Measurements from ENCODE around the gene B3GALNT2.
"Not testable (repeated sequence)": the region's sequence is repeated elsewhere in the genome, so short reads cannot be mapped to it uniquely, and the experiment has no call there.

B3GALNT2 gene

DNA sequence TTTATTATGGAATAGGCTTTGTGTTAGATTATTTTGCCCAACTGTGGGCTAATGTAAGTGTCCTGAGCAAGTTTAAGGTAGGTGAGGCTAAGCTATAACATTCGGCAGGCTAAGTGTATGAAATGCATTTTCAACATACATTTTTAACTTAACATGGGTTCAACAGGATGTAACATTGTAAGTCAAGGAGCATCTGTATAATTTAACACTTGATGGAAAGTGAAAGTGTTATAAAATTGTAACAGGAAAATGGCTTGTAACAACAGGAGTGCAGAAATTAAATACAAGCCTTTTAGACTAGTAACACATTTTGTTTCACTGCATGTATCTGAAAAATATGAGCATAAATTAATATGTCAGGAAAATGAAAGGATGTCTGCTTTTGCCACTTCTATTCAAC lies 42.3 kb downstream of the B3GALNT2 start:
- Histone ChIP-seq H3K4me3 (no peak overlapping the region), H3K27ac (no peak overlapping the region)

DNA sequence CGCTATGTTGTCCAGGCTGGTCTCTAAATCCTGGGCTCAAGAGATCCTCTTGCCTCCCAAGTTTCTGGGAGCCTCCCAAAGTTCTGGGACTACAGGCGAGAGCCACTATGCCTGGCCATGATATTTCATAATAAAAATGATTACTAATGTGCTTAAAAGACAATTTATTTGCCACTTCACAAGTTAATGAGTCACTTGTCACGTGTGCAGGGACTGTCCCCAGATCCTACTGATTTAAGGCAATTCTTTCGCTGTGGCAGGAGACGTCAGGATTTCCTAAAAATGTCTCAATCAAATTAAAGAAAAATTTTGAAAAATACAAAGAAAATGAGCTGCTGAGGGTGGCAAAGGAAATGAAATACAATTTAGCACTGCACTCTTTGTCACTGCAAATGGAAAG lies 43.5 kb downstream of the B3GALNT2 start:
- H3K27ac ChIP-seq, result no peak overlapping the region
- H3K4me3 ChIP-seq, result no peak overlapping the region

DNA sequence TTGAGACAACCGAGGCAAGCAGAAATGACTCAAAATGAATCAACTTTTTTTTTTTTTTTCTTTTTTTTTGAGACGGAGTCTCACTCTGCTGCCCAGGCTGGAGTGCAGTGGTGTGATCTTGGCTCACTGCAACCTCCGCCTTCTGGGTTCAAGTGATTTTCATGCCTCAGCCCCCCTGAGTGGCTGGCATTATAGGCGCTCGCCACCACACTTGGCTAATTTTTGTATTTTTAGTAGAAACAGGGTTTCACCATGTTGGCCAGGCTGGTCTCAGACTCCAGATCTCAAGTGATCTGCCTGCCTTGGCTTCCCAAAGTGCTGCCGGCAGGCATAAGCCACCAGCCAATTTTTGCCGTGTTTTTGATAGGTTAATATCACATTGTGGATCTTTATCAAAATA lies 46.4 kb downstream of the B3GALNT2 start:
- not testable (repeated sequence) for H3K27ac ChIP-seq

DNA sequence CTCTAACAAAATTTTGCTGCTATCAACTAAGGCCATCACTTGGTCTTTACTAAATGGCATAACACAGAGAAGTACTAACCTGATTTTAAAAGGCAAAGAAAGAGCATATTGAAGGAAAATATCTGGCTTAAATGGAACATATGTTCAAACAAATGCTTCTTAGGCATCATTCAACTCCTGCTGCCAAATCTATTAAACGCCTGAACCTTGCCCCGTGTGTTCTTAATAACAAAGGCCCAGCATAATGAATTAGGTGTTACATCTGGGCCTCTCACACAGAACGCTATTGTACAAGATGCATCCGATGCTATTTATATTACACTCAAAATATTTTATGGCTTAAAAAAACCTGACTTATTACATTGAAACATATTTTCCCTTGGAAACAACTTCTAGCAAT lies 48.4 kb downstream of the B3GALNT2 start:
- H3K4me3 ChIP-seq, result no peak overlapping the region
- no peak overlapping the region for H3K27ac ChIP-seq

More for the DNA sequence above, 46.4 kb downstream of the B3GALNT2 start:
- H3K4me3 ChIP-seq, result not testable (repeated sequence)

DNA sequence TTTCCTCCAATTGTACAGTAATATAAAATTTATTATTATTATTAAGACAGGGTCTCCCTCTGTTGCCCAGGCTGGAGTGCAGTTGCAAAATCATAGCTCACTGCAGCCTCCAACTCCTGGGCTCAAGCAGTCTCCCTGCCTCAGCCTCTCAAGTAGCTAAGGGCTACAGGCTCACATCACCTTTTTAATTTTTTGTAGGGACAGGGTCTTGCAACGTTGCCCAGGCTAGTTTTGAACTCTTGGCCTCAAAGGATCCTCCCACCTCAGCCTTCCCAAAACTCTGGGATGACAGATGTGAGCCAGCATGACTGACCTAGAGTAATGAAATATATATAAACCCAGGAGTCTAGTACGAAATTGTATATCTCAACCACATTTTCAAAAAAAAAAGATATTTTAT lies 49.2 kb downstream of the B3GALNT2 start:
- Histone ChIP-seq H3K4me3 (no peak overlapping the region), H3K27ac (no peak overlapping the region)

DNA sequence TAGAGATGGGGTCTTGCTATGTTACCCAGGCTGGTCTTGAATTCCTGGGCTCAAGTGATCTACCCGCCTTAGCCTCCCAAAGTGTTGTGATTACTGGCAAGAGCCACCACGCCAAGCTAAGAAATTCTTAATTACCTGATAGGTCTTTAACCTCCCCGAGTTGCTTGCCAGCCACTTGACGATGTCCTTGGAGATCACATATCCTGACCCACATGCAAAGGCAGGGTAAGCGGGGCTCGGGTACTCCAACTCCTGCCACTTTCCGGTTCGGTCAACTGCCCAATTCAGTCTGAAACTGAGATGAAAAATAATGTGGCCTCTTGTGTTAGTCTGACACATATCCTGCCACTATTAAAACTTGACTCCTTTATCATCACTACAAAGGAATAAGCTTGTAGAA lies 50.2 kb downstream of the B3GALNT2 start:
- no peak overlapping the region for H3K27ac ChIP-seq
- H3K4me3 ChIP-seq, result no peak overlapping the region

DNA sequence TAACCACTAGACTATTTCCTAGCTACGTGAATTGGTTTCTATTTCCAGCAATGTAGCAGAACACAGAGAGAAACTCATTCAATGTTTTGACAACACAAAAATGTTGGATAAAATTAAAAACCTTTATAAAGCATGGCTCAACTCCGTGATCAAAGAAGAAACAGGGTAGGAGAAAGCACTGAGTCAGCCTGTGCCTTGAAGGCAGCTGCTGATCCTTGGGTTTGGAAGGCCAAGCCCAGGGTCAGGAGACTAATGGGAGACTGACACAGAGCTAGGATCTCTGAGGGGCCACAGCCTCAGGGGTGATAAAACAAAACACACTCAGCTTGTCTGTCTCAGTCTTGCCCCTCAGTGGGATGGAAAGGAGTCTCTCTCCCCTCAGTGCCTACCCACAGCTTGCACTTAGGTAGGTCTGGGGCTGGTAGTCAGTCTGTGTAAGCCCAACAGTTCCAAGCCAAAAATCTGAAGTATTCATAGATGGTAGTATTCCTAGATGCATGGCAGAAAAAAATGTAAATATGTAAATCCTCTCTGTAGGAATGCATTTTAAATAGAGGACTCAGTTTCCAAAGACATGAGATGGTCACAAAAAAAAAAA lies 53.3 kb downstream of the B3GALNT2 start:
- Histone ChIP-seq H3K27ac (no peak overlapping the region), H3K4me3 (no peak overlapping the region)

DNA sequence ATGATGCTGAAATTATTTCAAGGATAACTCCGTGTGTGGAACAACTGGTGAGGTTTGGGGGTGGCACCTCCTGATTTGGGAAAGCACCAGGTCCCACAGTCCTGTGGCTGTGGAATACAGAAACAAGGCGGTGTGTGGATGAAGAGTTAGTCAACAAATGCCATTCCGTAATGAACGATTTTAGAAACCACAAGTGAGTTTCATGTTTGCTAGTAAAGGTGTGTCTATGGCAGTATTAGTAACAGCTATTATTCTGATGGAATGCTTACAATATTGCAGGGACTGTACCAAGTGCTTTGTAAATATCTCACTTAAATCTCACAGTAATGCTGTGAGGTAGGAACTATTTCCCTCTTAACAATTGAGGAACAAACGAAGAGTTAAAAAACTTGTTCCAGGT lies 53.8 kb downstream of the B3GALNT2 start:
- Histone ChIP-seq H3K27ac (no peak overlapping the region), H3K4me3 (no peak overlapping the region)

DNA sequence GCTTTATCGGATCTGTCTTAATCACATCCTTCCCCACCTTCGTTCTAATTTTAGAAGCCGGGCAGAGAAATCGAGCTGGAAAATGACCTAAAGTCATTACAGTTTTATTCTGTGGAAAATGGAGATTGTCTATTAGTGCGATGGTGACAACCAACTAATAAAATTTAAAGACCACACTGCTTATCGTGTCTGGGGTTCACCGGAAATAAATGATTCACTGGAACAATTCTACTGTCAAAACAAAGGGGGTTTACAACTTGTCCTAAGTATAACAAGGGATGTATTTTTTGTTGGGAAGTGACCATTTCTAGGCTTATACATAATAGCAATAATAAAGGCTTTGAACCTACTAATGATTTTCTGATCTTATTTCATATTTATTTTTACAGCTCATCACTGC lies 55.6 kb downstream of the B3GALNT2 start:
- H3K27ac ChIP-seq, result no peak overlapping the region
- H3K4me3 ChIP-seq, result no peak overlapping the region

DNA sequence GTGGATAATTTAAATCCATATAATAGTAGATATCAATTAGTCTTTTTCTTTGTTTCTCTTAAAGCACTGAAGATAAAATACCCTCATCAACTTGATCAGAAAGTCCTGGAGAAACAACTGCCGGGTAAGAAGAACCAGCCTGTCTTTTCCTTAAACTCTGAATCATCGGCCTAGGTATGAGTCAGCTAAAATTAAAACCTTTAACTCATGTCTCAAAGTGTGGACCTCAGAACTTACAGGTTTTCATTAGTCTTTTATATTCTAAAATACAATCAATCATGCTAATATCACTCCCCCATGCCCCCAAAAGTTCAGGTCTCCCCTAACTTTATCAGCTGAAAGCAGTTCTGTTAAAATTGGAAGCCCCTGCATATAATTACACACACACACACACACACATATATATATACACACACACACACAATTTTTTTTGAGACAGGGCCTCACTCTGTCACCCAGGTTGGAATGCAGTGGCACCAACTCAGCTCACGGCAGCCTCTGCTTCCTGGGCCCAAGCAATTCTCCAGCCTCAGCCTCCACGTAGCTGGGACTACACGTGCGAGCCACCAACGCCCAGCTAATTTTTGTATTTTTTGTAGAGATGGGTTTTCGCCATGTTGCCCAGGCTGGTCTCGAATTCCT lies 61.3 kb downstream of the B3GALNT2 start:
- H3K27ac ChIP-seq, result peak overlapping the region in 5 of 21 experiments; percentile 2 to 54 (median 31)
- no peak overlapping the region for H3K4me3 ChIP-seq

DNA sequence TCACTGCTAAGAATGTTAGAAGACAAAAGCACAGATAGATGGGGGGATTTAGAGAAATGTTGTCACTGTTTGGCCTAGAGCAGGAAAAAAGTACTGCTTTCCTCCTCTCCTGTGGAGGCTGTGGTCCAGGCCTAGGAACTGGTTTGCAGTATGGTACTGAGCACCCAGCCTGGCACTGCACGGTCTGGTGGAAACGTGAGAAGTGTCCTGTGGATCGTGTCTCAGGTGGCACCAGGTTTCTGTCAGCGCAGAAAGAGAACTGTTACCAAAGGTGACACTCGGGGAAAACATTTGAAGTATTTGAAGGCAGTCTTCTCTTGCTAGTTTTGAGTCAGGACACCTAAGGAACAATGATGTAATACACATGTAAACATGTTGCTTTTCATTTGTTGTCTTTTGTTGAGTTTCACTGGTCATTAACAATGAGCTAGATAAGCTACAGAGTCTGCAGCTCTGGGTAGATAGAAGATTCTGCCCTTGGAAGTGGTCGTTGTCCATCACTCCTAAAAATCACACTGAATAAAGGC lies 63.0 kb downstream of the B3GALNT2 start:
- Histone ChIP-seq H3K4me3 (no peak overlapping the region), H3K27ac (no peak overlapping the region)

DNA sequence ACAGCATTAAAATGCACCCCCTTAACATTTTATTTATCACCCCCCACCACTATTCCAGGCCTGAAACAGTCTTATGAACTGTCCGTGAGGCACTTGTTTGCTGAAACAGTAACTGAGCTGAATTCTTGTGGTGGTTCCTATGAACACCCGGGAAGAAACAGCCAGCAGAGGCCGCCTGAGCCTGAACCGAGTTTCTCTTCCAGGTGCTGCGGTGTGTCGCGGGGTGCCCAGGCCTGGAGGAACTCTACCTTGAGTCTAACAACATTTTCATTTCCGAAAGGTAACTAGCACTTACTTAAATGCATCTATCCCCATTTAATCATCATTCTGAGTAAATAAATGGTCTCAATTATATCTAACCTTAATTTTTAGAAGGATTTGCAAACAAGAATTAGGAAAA lies 70.3 kb downstream of the B3GALNT2 start:
- H3K27ac ChIP-seq, result no peak overlapping the region
- H3K4me3 ChIP-seq, result no peak overlapping the region

DNA sequence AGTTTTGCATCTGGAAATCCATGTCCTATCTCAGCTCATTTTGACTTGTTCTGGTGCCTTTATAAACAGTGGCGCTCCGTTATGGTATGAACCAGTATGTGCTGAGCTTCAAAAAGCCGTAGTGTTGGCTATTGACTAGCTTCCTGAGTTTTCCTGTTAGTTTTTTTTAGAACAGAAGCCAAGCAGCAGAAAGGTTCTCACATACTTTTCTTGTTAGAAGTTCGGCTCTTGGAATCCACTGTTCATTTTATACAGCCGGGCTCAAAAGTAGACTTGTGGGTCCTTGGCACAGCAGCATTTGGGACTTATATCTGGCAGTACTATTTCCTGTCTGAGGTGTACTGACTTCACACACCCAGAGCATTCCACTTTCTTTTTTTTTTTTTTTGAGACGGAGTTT lies 73.3 kb downstream of the B3GALNT2 start:
- H3K4me3 ChIP-seq, result no peak overlapping the region
- H3K27ac ChIP-seq, result no peak overlapping the region

DNA sequence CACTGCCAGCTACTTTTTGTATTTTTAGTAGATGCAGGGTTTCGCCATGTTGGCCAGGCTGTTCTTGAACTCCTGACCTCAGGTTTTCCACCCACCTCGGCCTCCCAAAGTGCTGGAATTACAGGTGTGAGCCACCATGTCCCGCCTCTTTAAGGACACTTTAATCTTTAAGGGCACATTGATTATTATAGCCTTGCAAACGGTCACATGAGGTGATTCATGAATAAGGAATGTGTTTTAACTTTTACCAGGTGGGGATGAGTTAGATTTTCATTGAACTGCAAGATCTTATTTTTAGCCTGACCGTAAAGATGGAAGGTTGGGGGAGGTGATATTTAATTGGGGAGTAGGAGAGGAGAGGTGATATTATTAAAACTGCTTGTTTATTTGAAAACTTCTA lies 75.1 kb downstream of the B3GALNT2 start:
- no peak overlapping the region for H3K4me3 ChIP-seq
- H3K27ac ChIP-seq, result no peak overlapping the region

DNA sequence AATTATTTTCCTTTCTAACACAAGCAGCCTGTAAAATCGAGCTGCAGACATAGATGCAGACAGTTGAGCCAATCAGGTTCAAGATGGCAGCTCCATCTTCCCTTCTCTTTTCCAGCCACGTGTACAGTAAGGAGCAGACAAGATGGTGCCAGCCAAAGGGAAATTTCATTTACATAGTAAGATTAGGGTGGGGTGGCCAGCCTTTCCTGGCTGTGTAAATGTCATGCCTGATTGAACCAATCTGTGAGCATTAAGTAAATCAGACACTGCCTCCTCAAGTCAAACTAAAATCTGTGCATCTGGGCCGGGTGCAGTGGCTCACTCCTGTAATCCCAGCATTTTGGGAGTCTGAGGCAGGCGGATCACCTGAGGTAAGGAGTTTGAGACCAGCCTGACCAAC lies 76.8 kb downstream of the B3GALNT2 start:
- no peak overlapping the region for H3K4me3 ChIP-seq

DNA sequence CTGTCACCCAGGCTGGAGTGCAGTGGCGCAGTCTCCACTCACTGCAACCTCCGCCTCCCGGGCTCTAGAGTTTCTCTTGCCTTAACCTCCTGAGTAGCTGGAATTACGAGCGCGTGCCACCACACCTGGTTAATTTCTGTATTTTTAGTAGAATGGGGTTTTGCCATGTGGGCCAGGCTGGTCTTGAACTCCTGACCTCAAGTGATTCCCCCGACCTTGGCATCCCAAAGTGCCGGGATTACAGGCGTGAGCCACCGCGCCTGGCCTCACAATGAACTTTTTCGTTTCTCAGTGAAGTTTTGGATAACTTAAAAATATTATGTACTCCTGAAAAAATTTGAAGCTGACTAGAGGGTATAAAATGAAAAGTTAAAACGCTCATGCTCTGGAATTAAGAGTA lies 77.6 kb downstream of the B3GALNT2 start:
- Histone ChIP-seq H3K4me3 (no peak overlapping the region), H3K27ac (no peak overlapping the region)

More for the DNA sequence above, 76.8 kb downstream of the B3GALNT2 start:
- H3K27ac ChIP-seq, result no peak overlapping the region

DNA sequence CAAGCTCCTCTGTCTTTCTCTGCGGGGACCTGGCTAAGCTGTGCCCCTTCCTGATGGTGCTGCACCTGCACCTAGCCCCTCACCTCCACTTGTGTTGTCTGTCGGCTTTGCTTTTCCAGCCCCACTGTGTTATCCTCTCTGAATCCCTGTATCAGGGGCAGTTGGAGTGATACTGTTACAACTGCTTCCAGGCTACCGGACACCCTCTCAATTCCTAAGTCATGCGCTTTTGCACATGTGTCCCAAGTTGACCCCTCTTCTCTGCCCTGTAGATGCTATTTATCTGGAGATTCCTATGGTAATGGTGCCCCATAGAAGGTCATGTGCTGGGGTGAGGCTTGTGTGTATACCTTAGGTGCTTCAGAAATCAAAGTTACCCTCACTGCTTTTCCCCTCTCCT lies 78.1 kb downstream of the B3GALNT2 start:
- Histone ChIP-seq H3K4me3 (no peak overlapping the region), H3K27ac (no peak overlapping the region)

DNA sequence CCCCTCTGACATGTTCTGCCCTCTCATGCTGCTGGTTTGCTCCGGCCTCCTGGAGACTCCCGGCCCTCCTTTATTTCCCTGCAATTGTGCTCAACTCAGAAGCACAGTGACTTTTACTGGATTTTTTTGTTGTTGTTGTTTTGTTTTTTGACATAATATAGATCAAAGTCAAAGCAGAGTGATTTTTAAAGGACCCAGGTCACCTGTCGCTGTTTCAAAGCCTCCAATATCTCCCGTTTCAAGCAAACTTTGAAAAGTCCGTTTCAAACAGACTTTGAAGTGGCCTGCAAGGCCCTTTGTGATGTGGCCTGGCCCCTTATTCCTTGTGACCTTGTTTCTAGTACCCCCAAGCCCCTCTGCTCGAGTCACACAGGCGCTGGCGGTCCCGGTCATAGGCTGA lies 78.9 kb downstream of the B3GALNT2 start:
- Histone ChIP-seq H3K27ac (no peak overlapping the region), H3K4me3 (no peak overlapping the region)

DNA sequence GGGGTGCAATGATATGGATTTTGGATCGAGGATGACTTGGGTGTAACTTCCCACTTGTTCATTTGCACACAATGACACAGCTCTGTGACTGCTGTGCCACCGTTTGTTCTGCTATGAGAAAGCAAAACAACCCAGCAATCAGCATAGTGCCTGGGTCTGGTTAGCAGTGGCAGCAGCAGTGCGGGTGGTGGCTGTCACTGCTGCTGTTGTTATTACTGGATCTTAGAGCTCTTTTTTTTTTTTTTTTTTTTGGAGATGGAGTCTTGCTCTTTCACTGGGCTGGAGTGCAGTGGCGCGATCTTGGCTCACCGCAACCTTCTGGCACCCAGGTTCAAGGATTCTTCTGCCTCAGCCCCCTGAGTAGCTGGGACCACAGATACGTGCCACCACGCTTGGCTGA lies 80.2 kb downstream of the B3GALNT2 start:
- no peak overlapping the region for H3K4me3 ChIP-seq
- no peak overlapping the region for H3K27ac ChIP-seq

DNA sequence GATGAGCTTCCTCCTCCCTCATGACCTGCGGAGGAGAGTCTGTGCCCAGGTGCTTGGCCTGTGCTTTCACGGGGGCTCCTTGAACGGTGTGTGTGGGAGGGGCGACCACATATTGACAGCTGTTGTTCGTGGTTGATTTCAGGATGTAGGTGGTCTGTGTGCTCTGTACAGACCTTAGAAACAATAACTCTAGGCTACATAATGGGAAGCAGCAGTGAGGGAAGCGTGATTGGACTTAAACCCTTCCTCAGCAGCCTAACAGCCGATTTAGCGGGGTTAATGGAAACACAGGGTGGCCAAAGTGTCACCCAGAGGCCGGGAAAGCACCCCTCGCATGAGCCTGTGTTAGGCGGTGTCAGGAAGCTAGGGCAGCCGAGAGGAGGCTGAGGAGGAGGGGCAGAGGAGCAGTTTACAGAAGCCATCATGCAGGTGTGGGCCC lies 81.0 kb downstream of the B3GALNT2 start:
- H3K4me3 ChIP-seq, result no peak overlapping the region
- no peak overlapping the region for H3K27ac ChIP-seq

DNA sequence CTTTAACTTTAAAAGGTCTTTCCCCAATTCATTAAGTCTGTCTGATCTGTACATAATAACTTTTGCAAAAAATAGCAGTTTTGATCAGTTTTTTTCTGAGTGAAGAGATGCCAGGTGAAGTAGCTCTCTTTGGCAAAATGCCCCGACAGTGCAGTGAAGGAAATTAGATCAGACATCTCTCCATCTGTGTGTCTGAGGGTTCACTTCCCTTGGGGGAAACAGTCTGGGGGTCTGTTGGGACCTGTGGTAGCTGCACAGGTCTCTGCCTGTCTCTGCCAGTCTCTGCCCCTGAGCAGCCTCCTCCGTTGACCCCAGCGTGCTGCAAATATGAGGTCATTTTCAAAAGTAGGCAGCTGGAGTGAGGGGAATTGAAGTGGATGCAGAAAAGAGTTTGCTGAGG lies 82.5 kb downstream of the B3GALNT2 start:
- no peak overlapping the region for H3K27ac ChIP-seq

More for the DNA sequence above, 82.5 kb downstream of the B3GALNT2 start:
- no peak overlapping the region for H3K4me3 ChIP-seq

All from skin epidermis (tissue), 12 donors.